ENCODE measurements around the gene SLC25A51. TPM values are rescaled to one million over a fixed set of nuclear protein-coding genes. Genes with fewer than 3 reads are reported as not detected.

SLC25A51 gene
- total RNA-seq, 2 experiments from 2014 or later = 31.8 to 32.4 TPM

GRCh38 chr9:37922363-37923117 is 18.6 kb upstream of the SLC25A51 start:
- intact Hi-C loops (cut with micrococcal nuclease; ENCODE audit: unreplicated experiment) = no loop called here
- POLR2A ChIA-PET = no interaction called here

GRCh38 chr9:37921546-37922300 is 17.8 kb upstream of the SLC25A51 start:
- Histone ChIP-seq H3K9me2 (ENCODE audit: insufficient read depth, low read length) (no peaks in the 10 kb centered on the region), H4K20me1 (ENCODE audit: insufficient read depth, low read length) (no peaks in the 10 kb centered on the region), H2AFZ (ENCODE audit: low read length) (no peak overlapping the region), H3K79me2 (ENCODE audit: insufficient read depth, low read depth, low read length) (no peaks in the 10 kb centered on the region), H3K27ac (ENCODE audit: low read depth, low read length, poor library complexity, severe bottlenecking) (no peak overlapping the region), H3K9me3 (ENCODE audit: low read length) (no peaks in the 10 kb centered on the region), H3K4me3 (ENCODE audit: low read depth, low read length, poor library complexity, severe bottlenecking) (no peak overlapping the region), H3K4me2 (ENCODE audit: low read length) (no peak overlapping the region), H3K36me3 (ENCODE audit: insufficient read depth, low read length) (no peaks in the 10 kb centered on the region), H3K4me1 (ENCODE audit: insufficient read depth, low read length, poor library complexity, severe bottlenecking) (no peaks in the 10 kb centered on the region)
- POLR2A ChIA-PET = interaction anchor here (0.7 kb wide), 1 partner anchor 112 kb away, joined by 4 read pairs; no protein-coding TSS in a partner anchor
- no TSS peak for BruUV-seq (replicated peaks)
- CTCF ChIA-PET (ENCODE audit: unreplicated experiment) = no interaction called here
- intact Hi-C loops (cut with micrococcal nuclease; ENCODE audit: unreplicated experiment) = no loop called here
- no peak for DNase-seq (ENCODE audit: low spot score)
- TF ChIP-seq EZH2phosphoT487 (IDR thresholded peaks at IDR 0.05; ENCODE audit: borderline replicate concordance, low read depth, low read length) = no peak
- TF ChIP-seq, protein P1, sequence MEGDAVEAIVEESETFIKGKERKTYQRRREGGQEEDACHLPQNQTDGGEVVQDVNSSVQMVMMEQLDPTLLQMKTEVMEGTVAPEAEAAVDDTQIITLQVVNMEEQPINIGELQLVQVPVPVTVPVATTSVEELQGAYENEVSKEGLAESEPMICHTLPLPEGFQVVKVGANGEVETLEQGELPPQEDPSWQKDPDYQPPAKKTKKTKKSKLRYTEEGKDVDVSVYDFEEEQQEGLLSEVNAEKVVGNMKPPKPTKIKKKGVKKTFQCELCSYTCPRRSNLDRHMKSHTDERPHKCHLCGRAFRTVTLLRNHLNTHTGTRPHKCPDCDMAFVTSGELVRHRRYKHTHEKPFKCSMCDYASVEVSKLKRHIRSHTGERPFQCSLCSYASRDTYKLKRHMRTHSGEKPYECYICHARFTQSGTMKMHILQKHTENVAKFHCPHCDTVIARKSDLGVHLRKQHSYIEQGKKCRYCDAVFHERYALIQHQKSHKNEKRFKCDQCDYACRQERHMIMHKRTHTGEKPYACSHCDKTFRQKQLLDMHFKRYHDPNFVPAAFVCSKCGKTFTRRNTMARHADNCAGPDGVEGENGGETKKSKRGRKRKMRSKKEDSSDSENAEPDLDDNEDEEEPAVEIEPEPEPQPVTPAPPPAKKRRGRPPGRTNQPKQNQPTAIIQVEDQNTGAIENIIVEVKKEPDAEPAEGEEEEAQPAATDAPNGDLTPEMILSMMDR (conservative IDR thresholded peaks at IDR 0.05; ENCODE audit: low read length) = no peak

More at GRCh38 chr9:37922363-37923117, 18.6 kb upstream of the SLC25A51 start:
- no TSS peak for BruUV-seq (replicated peaks)
- CTCF ChIA-PET (ENCODE audit: unreplicated experiment) = no interaction called here
- no peaks in the 10 kb centered on the region for H3K36me3 ChIP-seq (ENCODE audit: insufficient read depth, low read length)
- TF ChIP-seq EZH2phosphoT487 (IDR thresholded peaks at IDR 0.05; ENCODE audit: borderline replicate concordance, low read depth, low read length) = no peak
- TF ChIP-seq, protein P1 (conservative IDR thresholded peaks at IDR 0.05; ENCODE audit: low read length) = no peak
- H3K9me3 ChIP-seq (ENCODE audit: low read length) = no peaks in the 10 kb centered on the region
- no peak overlapping the region for H2AFZ ChIP-seq (ENCODE audit: low read length)
- DNase-seq (ENCODE audit: low spot score) = no peak
- no peak overlapping the region for H3K4me3 ChIP-seq (ENCODE audit: low read depth, low read length, poor library complexity, severe bottlenecking)
- H4K20me1 ChIP-seq (ENCODE audit: insufficient read depth, low read length) = no peaks in the 10 kb centered on the region
- H3K4me1 ChIP-seq (ENCODE audit: insufficient read depth, low read length, poor library complexity, severe bottlenecking) = no peaks in the 10 kb centered on the region
- no peak overlapping the region for H3K27ac ChIP-seq (ENCODE audit: low read depth, low read length, poor library complexity, severe bottlenecking)
- no peak overlapping the region for H3K4me2 ChIP-seq (ENCODE audit: low read length)
- H3K79me2 ChIP-seq (ENCODE audit: insufficient read depth, low read depth, low read length) = no peaks in the 10 kb centered on the region
- no peaks in the 10 kb centered on the region for H3K9me2 ChIP-seq (ENCODE audit: insufficient read depth, low read length)

- no peaks in the 10 kb centered on the region for H3K9me2 ChIP-seq (ENCODE audit: insufficient read depth, low read length)
- no peaks in the 10 kb centered on the region for H3K9me3 ChIP-seq (ENCODE audit: low read length)
- intact Hi-C loops (cut with micrococcal nuclease; ENCODE audit: unreplicated experiment) = no loop called here
- ChIA-PET POLR2A (interaction anchor here (0.7 kb wide), 2 partner anchors 109 to 113 kb away, joined by 4 to 6 read pairs; no protein-coding TSS in a partner anchor), CTCF (ENCODE audit: unreplicated experiment) (no interaction called here)
- TF ChIP-seq, protein P1 (conservative IDR thresholded peaks at IDR 0.05; ENCODE audit: low read length) = no peak
- TF ChIP-seq EZH2phosphoT487 (IDR thresholded peaks at IDR 0.05; ENCODE audit: borderline replicate concordance, low read depth, low read length) = no peak
- H3K4me2 ChIP-seq (ENCODE audit: low read length) = no peak overlapping the region
- no peaks in the 10 kb centered on the region for H3K79me2 ChIP-seq (ENCODE audit: insufficient read depth, low read depth, low read length)
- H3K4me3 ChIP-seq (ENCODE audit: low read depth, low read length, poor library complexity, severe bottlenecking) = no peak overlapping the region
- BruUV-seq (replicated peaks) = no TSS peak
- DNase-seq (ENCODE audit: low spot score) = no peak
- H3K27ac ChIP-seq (ENCODE audit: low read depth, low read length, poor library complexity, severe bottlenecking) = no peak overlapping the region
- H2AFZ ChIP-seq (ENCODE audit: low read length) = no peak overlapping the region
- no peaks in the 10 kb centered on the region for H4K20me1 ChIP-seq (ENCODE audit: insufficient read depth, low read length)
- H3K4me1 ChIP-seq (ENCODE audit: insufficient read depth, low read length, poor library complexity, severe bottlenecking) = no peaks in the 10 kb centered on the region
- H3K36me3 ChIP-seq (ENCODE audit: insufficient read depth, low read length) = no peaks in the 10 kb centered on the region
Observed at GRCh38 chr9:37921168-37921510, 17.2 kb upstream of the SLC25A51 start.
